ES-I3 (cell line): ENCODE results near the gene CTAGE6.
"Not testable (repeated sequence)": the region's sequence is repeated elsewhere in the genome, so short reads cannot be mapped to it uniquely, and the experiment has no call there.

Experiments
- H3K36me3 ChIP-seq: 2 replicates; pipeline ENCODE4 v1.6.1; 2013; ENCODE audit warnings: mild to moderate bottlenecking, low read length, control low read depth, moderate library complexity; ENCODE audit not compliant: insufficient read depth
- H3K4me1 ChIP-seq: 2 replicates; pipeline ENCODE4 v1.6.1; 2013; ENCODE audit warnings: mild to moderate bottlenecking, control low read depth, low read length; ENCODE audit not compliant: insufficient read depth
- H3K9ac ChIP-seq: 2 replicates; pipeline ENCODE4 v1.6.1; 2013; ENCODE audit warnings: low read depth, mild to moderate bottlenecking, low read length, moderate library complexity
- H3K9me3 ChIP-seq: 2 replicates; pipeline ENCODE4 v1.6.1; 2013; ENCODE audit warnings: mild to moderate bottlenecking, low read length, moderate library complexity; ENCODE audit not compliant: control insufficient read depth, insufficient read depth

The CTAGE6 gene, protein sequence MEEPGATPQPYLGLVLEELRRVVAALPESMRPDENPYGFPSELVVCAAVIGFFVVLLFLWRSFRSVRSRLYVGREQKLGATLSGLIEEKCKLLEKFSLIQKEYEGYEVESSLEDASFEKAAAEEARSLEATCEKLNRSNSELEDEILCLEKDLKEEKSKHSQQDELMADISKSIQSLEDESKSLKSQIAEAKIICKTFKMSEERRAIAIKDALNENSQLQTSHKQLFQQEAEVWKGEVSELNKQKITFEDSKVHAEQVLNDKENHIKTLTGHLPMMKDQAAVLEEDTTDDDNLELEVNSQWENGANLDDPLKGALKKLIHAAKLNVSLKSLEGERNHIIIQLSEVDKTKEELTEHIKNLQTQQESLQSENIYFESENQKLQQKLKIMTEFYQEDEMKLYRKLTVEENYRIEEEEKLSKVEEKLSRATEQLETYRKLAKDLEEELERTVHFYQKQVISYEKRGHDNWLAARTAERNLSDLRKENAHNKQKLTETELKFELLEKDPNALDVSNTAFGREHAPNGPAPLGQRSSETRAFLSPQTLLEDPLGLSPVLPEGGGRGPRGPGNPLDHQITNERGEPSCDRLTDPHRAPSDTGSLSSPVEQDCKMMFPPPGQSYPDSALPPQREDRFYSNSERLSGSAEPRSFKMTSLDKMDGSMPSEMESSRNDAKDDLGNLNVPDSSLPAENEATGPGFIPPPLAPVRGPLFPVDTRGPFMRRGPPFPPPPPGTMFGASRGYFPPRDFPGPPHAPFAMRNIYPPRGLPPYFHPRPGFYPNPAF

DNA sequence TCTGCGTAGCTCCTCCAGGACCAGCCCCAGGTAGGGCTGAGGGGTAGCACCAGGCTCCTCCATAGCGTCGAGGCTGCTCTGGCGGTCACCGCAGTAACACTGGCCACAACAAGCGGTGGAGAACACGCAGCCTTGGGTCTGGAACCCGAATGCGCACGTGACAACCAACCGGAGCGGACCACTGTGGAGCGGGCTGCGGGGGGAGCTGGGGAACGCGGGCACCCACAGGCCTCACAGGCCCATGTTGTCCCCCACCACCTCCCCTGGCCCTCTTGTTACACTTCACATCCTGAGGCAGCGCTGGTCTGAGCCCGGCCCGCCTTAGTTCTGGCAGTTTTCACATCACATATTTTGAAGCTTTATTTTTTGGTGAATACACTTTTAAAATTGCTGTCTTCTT, at the start of gene CTAGE6:
CTAGE6 (minus strand) TSS at position 101 of the 400 bp plus-strand sequence; CDS start at position 63, 38 bp downstream.
- not testable (repeated sequence) for H3K9ac ChIP-seq, H3K9me3 ChIP-seq, H3K36me3 ChIP-seq, H3K4me1 ChIP-seq

DNA sequence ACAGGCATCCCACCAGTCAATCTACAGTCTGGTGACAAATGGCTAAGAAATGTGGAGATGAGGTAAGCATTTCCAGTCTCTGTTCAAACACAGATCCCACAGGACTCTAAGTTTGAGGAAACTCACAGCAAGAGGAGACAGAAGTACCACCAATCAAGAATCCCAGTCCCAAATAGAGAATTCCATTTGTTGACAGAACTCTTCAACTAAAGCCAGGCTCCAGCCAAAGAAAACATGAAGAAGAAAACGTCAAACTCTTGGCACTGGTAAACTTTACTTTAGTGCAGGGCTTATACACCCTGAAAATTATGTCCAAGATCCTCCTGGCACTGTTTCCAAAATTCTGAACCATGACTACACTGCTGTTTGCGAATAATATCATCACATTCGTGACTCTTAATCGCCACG, 49.2 kb upstream of the CTAGE6 start:
- H3K9me3 ChIP-seq, H3K4me1 ChIP-seq, H3K9ac ChIP-seq, H3K36me3 ChIP-seq: not testable (repeated sequence)

DNA sequence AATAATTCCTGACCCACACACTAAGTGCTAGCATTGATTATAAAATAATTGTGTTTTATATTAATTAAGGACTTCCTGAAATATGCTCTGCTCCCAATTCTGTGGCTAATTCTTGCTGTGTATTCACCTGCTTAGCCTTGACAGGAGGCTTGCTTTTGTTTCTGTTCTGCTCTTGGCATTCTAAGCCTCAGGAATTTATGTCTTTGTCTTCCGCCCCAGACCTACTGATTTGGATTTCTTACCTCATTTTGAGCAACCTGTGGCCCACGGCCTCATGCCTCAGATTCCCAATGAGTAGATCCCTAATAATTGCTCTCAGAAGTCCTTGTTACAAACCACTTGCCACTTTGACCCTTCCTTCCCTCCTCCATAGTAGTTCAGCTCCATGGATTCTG, 40.4 kb upstream of the CTAGE6 start:
- not testable (repeated sequence) for H3K9me3 ChIP-seq, H3K36me3 ChIP-seq, H3K9ac ChIP-seq, H3K4me1 ChIP-seq

DNA sequence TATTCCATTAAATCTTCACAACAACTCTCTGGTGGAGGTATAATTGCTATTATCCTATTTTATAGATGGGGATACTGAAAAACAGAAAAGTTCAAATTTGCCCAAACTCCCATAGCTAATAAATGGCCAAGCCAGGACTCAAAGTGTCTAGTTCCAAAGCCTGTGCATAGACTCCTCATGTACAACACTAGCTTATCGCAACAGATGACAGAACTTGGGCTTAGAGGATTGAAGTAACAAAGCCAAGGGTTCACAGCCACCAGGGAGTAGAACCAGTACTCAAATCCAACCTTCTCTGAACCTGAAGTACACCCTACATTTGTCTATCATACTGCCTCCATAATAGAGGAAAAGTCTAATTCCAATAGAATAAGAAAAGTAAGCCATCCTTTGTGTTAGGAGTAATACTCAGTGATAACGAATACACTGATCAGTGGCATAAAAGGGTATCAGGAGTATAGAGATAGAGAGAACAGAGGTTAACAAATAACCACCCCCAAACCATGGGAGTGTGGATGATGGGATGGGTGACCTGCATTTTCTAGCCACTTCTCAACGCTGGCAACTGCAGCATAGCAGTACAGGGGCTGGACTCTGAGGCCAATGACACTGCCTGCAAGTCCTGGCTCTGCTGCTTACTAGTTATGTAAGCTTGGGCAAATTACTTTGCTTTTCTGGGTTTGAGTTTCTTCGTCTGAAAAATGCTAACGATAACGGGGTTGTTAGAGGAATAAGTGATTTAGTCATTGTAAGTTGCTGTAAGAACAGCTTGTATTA, 39.8 kb upstream of the CTAGE6 start:
- H3K4me1 ChIP-seq, H3K9ac ChIP-seq, H3K36me3 ChIP-seq, H3K9me3 ChIP-seq: not testable (repeated sequence)

DNA sequence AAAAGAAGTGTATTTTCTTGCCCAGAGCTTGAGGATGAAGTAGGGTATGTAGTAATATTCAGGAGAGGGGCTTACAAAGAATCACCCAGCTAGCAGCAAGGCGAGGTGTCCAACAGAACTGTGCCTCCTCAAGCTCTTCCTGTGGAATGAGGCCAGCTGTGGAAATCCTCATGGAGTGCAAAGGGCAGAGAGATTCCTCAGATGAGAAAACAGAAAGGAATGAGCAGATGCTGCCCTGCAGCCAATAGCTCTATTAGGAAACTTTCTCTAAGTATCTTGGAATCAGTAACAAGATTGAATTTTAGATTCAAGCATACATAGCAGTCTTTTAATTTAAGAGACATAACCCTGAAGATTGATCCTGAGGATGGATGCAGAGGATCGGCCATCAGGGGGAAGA, 38.2 kb upstream of the CTAGE6 start:
- H3K9ac ChIP-seq, H3K9me3 ChIP-seq, H3K4me1 ChIP-seq, H3K36me3 ChIP-seq: not testable (repeated sequence)

DNA sequence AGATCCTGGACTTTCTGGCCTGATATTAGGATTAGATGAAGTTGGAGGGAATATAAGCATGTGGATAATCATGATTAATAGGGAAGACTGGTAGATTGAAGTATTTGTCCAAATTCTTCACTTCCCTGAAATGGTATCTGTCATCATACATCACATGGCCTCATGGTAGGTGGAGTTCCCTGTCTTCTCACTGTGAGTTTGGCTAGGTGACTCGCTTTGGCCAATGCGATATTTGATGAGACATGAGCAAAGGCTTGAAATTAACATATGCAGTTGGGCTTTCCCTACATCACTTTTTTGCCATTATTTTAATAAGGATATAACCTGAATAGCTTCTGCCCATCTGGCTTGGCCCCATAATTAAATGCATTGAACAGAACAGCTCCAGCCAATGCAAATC, 35.1 kb upstream of the CTAGE6 start:
- not testable (repeated sequence) for H3K4me1 ChIP-seq, H3K36me3 ChIP-seq, H3K9me3 ChIP-seq, H3K9ac ChIP-seq

DNA sequence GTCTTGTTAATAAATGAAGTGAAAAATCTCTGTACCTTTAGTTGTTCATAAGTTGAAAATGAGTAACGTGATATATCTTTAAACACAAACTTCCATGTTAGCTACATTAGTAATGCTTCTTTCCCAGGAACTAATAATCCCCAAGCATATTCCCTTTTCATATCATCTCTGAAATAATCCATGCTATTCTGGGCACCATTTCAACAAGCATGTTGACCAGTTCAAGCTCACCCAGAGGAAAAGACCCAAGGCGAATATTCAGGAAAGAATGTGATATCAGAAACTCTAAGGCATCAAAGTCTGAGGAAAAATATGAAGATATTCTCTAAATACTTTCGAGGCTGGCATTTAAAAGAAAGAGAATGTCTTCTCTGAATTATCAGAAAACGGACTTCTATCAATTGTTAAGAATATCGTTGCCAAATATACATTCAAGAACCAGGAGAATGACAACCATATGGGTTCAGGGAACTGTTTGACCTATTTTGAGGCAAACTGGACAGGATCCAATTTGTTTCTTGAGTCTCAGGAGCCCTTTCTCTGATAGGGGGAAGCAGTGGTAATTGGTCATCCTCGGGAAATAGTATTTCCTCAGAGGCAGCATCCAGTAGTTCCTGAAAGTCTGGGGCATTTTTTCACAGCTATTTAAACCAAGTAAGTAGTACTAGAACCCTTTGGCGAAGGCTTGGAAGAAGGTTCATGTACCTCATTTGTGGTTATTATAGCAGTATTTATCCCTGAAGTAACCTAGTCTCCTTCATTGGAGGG, 28.1 kb upstream of the CTAGE6 start:
- not testable (repeated sequence) for H3K9me3 ChIP-seq, H3K9ac ChIP-seq, H3K36me3 ChIP-seq, H3K4me1 ChIP-seq

DNA sequence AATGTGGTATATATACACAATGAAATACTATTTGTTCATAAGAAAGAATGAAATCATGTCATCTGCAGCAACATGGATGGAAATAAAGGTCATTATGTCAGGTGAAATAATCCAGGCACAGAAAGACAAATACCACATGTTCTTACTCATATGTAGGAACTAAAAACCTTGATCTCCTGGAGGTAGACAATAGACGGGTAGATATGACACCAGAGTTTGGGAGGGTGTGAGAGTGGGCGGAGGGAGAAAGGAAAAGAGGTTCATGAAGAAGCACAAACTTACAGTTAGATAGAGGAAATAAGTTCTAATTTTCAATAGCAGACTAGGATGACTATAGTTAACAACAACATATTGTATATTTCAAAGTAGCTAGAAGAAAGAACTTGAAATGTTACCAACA, 22.1 kb upstream of the CTAGE6 start:
- H3K4me1 ChIP-seq, H3K36me3 ChIP-seq, H3K9me3 ChIP-seq, H3K9ac ChIP-seq: not testable (repeated sequence)

DNA sequence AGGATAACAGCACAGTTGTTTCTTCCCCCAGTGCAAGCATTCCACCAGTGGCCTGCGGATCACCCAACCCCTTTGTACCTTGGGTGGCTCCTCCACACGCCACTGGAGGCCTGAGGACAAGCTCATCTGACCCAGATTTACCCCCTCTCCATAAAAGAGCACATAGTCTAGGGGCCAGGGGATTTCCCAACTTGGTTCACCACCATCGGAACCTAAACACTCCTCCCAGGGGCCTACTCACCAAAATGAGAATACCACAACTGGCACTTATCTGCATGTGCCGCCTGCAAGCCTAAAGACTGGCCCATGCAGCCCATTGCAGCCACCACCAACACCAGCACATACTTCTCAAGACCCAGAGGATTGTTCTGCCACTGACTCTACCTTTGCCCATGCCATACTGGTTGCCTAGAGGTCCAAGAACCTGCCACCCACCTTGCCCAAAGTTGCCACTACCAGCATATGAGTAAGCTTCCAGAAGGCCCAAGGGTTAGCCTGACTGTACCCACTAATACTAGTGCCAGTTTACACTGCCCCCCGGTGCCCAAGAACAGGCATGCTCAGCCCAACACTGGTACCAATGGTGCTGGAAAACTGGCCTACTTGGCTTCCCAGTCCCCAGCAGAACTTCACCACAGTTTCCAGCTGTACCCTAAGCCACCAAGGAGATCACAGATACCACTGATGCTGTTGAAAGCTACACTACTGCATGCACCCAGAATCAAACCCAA, 15.4 kb upstream of the CTAGE6 start:
- H3K36me3 ChIP-seq, H3K9me3 ChIP-seq, H3K4me1 ChIP-seq, H3K9ac ChIP-seq: not testable (repeated sequence)

DNA sequence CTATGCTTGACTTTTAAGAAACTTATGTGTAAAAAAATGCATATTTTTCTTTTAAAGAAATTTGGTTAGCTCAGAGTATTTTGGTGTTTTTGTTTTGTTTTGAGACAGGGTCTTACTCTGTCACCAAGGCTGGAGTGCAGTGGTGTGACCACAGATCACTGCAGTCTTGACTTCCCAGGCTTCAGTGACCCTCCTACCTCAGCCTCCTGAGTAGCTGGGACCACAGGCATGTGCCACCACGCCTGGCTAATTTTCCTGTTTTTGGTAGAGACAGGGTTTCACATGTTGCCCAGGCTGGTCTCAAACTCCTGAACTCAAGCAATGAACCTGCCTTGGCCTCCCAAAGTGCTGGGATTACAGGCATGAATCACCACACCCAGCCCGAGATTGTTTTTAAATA, 10.0 kb upstream of the CTAGE6 start:
- H3K36me3 ChIP-seq, H3K4me1 ChIP-seq, H3K9me3 ChIP-seq, H3K9ac ChIP-seq: not testable (repeated sequence)

DNA sequence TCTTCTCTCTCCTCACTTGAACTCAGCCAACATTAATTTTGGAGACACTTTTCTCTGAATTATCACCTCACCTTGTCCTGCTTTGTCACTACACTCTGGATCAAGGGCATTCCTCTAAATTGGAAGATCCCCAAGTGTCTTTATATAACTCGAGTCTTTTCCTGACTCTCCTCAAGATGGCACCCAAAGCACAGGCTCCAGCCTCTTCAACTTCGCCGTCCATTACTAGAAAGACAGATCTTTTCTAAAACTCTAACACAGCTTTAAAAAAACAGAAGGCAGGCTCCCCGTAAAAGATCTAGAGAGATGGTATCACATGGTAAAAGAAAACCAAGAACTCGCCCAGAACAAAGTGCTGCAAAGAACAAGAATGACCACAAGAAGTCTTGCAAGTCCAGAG, 8.2 kb upstream of the CTAGE6 start:
- not testable (repeated sequence) for H3K36me3 ChIP-seq, H3K4me1 ChIP-seq, H3K9me3 ChIP-seq, H3K9ac ChIP-seq

DNA sequence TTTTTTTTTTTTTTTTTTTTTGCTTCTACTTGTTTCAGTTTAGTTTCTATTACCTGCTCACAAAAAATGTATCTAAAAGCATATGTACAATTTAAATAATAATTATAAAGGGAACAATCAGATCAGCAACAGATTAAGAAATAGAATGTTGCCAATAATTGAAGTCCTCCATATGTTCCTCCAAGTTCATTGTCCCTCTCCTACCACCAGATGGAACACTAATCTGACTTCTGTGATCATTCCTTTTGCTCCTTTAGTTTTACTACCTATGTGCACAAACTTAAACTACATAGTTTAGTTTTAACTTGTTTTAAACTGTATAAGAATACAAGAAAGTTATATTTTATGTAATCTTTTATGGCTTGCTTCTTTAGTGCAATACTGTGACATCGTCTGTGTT, 5.6 kb upstream of the CTAGE6 start:
- H3K4me1 ChIP-seq, H3K9me3 ChIP-seq, H3K9ac ChIP-seq, H3K36me3 ChIP-seq: not testable (repeated sequence)

DNA sequence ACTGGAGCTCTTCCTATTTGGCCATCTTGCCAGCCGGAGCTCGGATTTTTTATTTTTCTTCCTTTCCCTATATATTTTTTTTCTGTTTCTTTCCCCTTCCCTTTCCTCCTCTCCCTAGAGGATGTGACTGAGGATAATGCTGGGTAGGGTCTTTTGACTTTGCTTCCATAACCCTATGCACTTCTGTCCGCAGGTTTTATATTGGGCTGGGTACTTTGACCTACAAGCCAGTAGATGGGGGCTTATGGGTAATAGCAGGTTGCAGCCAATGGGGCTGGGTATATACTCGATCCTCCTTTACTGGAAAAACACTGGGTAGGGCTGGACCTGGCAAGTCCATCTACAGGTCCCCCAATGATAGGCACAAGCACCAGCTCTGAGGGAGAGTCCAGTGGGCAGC, 12.2 kb downstream of the CTAGE6 start:
- H3K9ac ChIP-seq, H3K9me3 ChIP-seq, H3K4me1 ChIP-seq, H3K36me3 ChIP-seq: not testable (repeated sequence)
